Fibroblast of skin of right biceps (primary cell): Measurements from ENCODE around the gene MLKL.
"Not testable (repeated sequence)": the region's sequence is repeated elsewhere in the genome, so short reads cannot be mapped to it uniquely, and the experiment has no call there.

Experiments used
- DNase-seq: peaks from one replicate; pipeline ENCODE4 v3.0.0-alpha.2; 2013

MLKL gene

DNA sequence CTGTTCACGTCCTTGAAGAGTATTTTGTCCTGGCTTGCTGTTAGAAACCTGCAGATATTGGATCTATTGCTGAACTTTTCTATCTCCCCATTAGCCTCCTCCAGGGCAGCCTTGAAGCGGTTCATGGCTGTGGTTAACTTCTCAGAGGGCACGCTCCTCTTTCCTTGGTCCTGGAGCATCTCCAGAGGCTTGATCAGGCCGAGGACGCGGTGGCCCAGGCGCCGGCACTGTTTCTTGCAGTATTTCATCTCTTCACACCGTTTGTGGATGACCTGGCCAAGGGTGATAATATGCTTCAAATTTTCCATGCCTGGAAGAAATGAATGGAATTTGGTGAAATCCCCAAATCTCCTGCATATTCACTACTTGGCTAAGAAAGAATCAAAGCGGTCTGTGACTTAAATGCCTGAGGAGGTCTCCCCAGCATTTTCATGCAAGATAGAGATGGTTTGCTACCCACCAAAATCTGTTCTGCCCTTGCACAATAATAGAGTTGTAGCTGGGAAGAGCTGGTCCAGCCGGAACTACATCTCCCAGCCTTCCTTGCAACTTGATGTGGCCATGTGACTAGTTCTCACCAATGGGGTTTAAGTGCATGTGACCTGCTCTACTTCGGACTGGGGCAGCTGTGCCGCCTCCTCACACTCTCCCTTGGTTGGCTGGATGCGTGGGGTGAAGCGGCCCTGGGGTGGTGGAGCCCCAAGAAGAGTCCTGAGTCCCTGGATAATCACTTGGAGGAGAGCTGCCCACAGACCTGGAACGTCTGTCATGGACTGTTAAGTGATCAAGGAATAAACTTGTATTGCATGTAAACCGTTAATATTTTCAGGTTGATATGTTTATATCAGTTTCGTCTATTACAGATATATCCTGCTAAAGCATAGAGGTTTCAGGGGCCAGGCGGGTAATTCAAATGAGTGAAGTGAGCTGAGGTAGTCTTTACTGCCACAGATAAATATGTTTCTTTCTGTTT is 4.9 kb downstream of the MLKL start:
- DNase-seq, result peak; percentile 85

DNA sequence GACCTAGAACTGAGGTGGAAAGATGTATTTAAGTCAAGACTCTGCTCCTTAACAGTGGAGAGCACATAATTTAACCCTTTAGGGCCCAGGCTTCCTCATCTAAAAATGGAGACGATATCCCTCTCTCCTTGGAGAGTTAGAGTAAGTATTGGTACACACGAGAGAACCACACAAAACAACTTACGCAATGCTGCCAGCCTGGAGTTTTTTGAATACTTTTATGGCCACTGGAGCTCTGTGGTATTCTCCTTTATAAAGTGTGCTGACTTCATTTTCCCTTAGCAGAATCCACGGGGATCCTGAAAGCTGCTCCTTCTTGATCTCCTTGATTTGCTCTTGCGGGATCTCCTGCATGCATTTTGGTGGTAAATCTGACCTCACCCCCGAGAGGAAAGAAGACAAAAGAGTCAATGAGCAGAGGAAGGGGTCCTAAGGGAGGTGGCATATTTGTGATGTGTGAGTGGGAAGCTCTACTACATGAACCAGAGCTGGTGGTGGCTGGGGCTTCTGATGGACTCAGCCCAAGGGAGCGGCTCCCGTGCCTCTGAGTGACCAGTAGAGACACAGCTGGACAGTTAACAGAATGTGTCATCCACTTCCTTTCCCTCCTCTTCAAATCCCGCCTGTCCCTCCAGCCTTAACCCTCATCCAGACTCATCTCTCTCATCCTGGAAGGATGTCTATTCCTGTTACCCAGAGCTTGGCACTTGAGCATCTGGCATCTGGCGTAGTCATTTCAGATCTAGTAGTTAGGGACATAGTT is 9.4 kb downstream of the MLKL start:
- DNase-seq, result no peak

DNA sequence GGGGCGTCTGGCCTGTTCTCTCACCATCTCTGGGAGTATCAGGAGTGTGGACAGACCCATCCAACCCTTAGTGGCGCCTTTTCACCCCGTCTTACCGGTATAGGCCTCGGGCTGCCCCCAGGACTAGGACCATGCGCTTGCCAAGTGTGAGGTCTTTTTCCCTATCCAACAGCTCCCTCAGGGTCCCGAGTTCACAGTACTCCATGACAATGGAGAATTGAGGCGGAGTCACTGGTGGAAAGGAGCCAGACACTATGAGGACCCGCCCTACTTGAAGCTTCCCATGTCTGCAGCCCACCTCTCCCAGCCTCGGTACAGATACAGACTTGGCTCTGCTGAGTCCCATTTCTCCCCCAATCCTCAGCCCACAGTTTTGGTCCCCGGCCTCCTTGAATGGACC is 18.1 kb downstream of the MLKL start:
- DNase-seq, result no peak

DNA sequence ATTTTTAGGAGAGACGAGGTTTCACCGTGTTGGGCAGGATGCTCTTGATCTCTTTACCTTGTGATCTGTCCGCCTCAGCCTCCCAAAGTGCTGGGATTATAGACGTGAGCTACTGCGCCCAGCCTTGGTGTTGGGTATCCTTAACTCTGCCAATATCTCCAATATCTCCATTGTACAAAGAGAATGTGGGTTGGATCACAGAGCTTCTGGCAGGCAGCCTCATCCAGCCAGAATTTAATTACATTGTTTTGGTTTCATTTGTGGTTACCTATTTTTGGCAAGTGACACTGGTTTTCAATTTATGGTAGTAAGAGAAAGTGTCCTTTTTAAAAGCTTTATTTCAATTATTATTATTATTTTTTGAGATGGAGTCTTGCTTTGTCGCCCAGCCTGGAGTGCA is 20.0 kb downstream of the MLKL start:
- DNase-seq, result no peak

DNA sequence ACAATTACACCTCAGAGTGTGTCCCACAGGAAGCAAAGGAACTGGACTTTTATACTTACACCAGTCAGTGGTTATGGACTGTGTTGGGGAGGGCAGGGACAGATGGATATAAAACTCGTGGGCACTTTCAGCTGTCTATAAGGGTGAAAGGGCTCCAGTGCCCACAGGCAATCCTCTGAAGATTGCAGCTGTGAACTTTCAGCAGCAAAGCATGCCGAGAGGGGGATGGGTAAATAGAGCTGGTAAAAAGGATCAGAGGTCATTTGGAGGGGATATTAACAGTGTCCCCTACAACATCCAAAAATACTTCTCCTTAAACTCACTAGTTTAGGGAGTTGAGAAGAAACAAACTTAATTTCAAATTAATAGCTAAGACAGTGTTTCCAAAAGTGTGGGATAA is 20.7 kb downstream of the MLKL start:
- DNase-seq, result no peak

DNA sequence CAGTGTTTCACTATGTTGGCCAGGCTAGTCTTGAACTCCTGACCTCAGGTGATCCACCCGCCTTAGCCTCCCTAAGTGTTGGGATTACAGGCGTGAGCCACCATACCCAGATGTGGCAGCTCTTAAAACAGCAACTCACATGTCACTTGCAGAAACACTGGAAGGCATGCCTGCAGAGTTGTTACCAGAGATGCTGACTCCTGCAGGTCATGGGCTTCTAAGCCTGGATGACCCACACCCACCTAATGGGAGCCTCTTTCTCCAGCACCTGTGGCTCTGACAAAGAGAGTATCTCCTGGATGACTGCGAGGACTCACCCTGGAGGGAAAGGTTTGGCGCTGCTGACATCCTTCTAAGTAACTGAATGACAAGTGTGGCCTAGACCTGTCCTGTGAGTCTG is 22.8 kb downstream of the MLKL start:
- DNase-seq, result no peak

DNA sequence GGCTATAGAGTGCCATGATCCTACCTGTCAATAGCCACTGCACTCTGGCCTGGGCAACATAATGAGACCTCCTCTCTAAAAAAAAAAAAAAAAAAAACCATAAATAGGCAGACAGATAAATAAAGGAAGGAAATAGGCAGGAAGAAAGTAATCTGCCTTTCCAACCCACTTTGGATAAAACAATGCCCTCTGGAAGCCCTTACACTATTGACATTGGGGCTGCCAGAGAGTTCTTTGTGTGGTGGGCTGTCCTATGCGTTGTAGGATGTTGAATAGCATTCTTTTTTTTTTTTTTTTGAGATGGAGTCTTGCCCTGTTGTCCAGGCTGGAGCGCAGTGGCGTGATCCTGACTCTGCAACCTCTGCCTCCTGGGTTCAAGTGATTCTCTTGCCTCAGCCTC is 26.8 kb downstream of the MLKL start:
- no peak for DNase-seq

DNA sequence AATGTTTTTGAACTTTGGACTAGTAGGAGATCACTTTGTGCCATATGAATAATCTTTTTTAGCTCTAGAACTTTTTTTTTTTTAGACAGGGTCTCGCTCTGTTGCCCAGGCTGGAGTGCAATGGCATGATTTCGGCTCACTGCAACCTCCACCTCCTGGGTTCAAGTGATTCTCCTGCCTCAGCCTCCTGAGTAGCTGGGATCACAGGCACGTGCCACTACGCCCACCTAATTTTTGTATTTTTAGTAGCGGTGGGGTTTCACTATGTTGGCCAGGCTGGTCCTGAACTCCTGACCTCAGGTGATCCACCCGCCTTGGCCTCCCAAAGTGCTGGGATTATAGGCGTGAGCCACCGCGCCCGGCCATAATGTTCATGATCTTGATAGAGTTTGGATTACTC is 31.8 kb downstream of the MLKL start:
- not testable (repeated sequence) for DNase-seq

DNA sequence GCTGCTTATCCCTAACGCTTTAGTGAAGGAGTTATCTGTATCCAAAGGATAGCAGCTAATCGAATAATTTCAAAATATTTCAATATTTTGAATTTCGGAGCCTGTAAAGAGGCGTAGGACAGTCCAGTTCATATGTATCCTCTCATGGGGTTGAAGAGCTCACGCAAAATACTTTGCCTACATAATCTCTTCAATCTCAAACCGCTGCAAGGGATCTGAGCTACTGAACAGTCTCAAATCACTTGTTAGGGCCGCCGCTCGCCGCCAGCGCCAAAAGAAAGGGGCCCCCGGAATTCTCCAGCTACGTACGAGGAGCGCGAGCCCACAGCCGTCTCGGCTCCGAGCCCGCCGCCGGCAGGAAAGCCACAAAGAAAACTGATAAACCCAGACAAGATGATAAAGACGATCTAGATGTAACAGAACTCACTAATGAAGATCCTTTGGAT is 33.4 kb downstream of the MLKL start:
- peak; percentile 40 for DNase-seq

DNA sequence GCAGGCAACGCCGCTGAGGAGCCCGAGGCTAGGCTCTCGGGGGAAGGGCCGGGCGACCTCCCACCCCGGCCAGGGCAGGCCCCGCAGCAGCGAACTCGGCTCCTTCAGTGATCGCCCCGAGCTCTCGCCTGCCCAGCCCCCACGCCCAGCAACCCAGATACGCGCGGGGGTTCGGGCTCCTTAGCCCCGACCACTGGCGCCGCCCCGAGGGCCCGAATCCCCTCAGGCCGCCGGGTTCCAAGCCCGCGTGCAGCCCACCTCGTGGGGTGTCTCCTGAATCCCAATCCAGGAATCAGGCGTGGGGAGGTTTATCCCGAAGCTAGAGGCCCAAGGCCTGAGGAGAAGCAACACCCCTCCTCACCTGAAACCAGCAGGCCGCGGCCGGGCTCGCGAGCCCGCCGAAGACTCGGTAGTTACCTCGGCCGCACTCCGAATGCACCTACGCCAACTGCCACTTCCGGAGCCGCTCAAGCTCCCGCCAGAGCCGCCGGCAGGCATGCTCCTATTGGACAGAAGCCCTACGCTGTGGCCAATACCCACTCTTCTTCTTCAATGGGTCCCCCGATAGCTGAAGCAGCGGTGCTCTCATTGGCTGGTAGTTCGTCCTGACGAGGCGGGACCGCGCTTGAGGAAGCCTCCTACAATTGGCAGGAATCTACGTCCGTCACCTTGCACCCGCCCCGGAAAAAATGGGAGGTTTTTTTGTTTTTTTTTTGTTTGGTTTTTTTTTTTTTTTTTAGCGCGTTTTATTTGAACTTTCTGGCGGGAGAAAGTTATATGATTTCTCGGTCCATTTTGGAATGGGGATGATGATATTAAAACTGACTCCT is 34.0 kb downstream of the MLKL start, which contains the start of gene RFWD3:
Gene RFWD3, minus strand, starts transcription at position 453 of the 830 bp plus-strand sequence. CDS start 5,428 bp downstream, outside the sequence.
- DNase-seq, result peak; percentile 99

DNA sequence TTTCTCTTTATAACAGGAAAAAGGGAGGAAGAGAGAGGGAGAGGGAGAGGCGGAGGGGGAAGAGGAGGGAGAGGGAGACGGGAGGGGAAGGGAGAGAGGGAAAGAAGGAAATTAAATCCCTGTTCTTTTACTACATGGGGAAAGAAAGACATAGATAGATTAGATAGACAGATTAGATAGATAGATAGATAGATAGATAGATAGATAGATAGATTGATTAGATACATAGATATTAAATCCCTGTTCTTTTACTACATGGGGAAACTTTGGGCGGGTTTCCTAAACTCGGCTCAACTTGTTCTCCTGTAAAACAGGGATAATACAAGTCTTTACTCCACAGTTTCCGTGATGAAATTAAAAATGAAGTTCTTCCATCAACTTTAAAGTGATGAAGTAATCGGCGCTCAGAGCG is 34.6 kb downstream of the MLKL start:
- no peak for DNase-seq

DNA sequence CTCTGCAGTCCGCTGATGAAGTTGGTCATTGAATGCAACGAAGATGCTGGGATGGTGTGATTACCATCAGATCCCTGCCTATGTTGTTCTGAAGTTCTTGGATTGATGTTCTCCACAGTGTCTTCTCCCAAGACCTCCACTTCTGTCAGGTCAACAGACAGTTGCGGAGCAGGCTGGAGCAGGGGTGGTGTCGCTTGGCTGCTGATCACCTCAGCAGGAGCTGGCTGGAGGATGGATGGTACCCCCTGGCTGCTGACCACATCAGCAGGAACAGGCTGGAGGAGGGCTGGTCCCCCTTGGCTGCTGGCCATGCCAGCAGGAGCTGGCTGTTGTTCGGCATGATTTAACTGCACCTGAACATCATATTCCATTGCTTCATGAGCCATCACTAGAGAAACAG is 39.6 kb downstream of the MLKL start:
- DNase-seq, result no peak

DNA sequence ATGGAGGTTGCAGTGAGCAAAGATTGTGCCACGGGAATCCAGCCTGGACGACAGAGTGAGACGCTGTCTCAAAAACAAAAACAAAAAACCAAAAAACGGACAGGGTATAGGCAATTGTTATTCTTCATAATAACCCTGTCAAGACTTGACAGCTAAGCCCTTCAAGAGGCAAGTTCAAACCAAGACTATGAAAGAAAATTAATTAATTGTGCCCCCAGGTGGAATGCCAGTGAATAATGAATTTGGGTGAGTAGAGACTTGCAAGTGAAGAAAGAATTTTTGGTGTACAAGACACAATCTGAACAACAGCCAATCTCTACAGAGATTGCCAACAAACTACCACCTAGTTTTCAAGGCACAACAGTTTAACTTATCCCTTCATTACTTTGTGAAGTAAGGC is 40.3 kb downstream of the MLKL start:
- DNase-seq, result no peak

DNA sequence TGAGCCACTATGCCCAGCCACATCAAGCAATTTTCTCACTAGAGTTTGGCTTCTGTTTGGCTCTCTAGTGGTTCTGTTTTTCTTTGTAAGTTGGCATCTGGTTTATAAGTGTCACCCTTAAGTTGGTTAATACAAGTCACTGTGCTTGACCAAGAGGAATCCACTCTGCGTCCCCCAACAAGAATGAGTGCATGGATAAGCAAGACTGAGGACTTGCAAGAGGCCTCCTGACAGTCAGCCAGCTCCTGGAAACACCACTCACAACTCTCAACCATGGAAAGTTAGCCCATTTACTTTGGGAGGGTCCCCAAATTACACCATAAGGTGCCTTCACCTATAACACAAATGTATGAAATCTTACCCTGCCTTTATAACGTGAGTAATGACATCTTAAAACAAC is 41.6 kb downstream of the MLKL start:
- no peak for DNase-seq

DNA sequence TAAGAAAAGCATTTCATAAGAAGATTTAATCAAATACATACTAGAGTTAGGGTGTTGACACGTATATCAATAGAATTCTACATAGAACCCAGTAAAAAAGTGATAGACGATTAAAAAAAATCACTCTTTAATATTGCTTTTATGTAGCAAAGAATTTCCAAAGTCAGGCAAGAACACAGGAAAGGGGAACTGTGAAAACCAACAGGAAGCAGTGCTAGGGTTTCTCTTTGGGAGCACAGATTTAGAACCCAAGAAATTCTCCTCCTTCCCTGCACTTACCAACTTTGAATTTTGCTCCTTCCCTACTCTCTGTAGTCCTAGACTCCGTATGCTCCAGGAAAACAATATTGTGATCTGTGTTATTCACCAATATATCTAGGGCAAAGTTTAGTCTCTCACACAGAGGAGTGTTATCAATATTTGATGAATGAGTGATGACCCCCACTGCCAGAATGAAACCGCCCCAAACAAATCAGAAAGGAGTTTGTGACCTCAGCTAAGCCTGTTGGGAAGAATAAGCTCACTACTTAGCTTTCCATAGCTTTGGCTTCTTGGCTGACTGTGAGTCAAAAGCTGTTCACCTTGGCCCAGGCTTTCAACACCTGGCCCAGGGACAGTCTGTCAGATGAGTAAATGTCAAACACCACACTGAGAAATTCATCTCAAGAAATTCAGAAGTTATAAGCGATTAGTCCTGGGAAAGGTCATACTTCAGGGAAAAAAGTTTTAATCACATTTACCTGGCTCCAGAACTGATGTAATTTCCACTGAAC is 42.6 kb downstream of the MLKL start:
- DNase-seq, result no peak

DNA sequence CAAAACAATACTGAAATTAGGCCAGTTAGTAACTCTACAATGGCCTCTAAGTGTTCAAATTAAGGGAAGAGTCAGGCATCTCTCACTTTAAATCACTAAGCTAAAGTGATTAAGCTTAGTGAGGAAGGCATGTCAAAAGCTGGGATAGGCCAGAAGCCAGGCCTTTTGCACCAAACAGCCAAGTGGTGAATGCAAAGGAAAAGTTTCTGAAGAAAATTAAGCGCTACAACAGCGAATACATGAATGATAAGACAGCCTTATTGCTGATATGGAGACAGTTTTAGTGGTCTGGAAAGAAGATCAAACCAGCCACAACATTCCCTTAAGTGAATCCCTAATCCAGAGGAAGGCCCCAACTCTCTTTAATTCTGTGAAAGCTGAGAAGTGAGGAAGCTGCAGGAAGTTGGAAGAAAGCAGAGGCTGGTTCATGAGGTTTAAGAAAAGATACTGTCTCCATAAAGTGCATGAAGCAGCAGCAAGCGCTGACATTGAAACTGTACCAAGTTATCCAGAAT is 46.1 kb downstream of the MLKL start:
- DNase-seq, result no peak

DNA sequence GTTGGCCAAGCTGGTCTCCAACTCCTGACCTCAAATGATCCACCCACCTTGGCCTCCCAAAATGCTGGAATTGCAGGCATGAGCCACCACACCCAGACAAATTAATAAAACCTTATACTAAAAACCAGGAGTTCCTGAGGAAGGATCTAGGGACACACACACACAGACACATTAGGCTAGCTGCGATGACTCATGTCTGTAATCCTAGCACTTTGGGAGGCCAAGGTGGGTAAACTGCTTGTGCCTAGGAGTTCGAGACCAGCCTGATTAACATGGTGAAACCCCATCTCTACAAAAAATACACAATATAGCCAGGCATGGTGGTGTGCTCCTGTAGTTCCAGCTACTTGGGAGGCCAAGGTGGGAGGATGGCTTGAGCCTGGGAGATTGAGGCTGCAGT is 47.8 kb downstream of the MLKL start:
- DNase-seq, result peak; percentile 33

DNA sequence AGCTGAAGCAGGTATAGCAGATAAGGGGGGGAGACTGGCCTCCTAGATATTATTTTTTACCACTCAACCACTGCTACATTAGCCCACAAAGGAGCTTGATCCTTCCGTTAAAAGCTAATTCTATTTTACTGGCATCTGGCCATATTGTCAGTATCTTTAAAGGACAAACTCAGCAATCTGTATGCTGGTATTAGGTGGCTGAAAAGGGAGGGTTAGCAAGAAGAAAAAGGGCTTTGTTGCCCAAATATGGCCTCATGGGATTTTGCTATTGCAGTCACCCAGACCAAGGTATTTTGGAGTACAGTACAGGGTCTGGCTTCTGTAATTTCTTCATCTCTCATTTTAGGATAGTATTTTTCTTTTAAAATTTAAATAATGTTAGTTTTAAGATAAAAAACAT is 48.4 kb downstream of the MLKL start:
- no peak for DNase-seq

DNA sequence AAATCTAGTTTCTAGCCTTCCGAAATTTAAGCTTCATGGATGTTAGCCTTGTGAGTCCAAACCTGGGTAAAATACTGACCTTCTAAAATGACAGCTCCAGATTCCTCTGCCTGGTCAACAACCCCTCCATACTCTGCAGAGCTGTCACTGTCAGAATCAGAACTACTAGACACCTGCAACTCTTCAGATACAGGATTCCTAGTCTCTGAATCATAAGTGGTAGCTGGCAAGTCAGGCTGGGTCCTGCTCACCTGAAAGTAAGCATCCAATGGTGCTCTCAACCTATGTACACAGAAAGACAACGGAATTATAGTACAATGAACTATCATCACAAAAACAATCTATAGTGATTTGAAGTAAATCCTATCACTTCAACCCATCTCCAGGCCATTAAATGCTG is 48.8 kb downstream of the MLKL start:
- no peak for DNase-seq

DNA sequence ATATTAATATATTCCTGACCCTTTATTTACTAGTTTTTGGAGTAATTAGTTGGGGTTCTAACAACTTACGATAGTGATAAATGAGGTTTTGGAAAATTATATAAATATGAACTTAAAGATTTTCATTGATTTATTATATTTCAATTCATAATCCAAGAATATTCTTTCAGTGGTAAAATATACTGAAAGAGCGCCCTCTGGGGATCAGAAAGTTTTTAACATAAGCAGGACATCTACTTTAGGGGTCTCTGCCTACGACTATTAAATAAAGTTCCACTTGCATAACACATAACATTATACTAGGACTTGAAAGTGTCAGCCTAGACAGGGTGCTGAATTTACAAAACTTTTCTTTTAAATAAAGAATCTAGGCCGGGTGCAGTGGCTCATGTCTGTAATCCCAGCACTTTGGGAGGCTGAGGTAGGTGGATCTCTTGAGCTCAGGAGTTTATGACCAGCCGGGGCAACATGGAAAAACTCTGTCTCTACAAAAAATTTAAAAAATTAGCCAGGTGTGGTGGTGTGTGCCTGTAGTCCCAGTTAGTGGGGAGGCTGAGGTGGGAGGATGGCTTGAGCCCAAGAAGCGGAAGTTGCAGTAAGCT is 49.6 kb downstream of the MLKL start:
- DNase-seq, result no peak

DNA sequence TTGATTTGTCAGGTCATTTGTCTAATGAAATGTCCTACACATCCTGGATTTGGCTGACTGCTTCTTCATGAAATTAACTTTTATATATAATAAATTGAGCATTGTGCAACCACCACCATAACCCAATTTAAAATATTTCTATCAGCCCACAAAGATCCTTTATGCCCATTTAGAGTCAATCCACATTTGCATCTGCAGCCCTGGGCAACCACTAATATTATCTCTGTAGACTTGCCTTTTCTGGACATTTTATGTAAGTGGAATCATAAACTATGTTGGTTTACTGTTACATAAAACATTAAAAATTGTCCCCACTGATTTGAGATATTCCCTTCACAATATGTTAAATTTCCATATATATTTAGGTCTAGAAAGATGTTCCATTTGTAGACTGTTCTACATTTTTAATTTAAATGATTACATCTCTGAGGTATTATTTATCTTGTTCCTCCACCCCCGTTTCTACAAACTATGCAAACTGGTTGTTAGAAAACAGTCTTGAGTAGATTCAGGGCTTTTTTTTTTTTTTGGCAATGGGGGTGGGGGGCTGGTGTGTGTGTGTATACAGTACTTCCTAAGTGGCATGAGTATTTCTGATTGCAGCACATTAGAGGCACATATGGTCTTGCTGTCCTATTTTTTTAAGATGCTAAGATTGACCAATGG is 50.7 kb downstream of the MLKL start:
- no peak for DNase-seq
